Measurements from ENCODE around the gene BTBD18.

The BTBD18 gene

DNA sequence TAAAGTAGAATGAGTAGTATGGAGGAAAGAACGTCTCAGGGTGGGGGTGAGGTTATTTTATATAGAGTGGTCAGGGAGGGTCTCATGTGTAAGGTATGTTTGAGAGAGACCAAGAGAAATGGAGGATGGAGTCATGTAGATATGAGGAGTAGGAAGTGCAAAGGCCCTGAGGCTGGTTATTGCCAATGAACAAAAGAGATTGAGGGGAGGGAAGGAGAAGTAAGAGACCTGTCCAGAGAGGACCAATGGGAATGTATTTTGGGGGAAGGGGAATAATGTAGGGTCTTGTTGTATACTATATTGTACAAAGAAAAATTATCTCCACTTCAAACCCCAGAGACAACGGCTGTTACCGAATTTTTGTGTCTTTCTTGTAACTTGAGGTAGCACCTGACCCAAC is 19.7 kb upstream of the BTBD18 start:
- no peak overlapping the region for H3K4me3 ChIP-seq (ENCODE audit: low read length)
- no peaks in the 10 kb centered on the region for H3K27me3 ChIP-seq (ENCODE audit: control insufficient read depth, insufficient read depth, low read length)
- H3K27ac ChIP-seq (ENCODE audit: low read depth, low read length), result no peak overlapping the region
- H3K4me1 ChIP-seq (ENCODE audit: control insufficient read depth, insufficient read depth, low read length), result peaks cover 18% of the 10 kb centered on the region
- peaks cover 2% of the 10 kb centered on the region for H3K36me3 ChIP-seq (ENCODE audit: control insufficient read depth, insufficient read depth, low read length)
- H3K9ac ChIP-seq (ENCODE audit: low read length), result no peak overlapping the region

DNA sequence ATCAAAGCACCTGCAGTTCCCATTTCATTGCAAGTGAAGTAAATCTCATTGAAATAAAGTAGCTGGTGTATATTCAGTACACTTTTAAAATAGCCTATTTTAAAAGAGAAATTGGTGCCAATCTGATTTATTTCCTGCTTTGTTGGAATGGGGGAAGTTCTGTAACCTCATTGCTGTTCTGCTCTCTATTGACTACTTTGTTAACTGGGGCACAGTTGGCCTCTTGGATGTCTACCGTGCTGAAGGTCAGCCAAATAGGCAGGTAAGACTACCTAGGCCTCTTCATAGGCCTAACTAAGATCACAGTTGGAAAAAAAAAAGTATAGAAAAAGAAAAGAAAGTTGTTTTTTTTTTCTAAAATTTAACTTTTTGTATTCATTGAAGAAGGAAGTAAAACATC is 19.2 kb upstream of the BTBD18 start:
- Histone ChIP-seq H3K9ac (ENCODE audit: low read length) (no peak overlapping the region), H3K27ac (ENCODE audit: low read depth, low read length) (no peak overlapping the region), H3K36me3 (ENCODE audit: control insufficient read depth, insufficient read depth, low read length) (peaks cover 2% of the 10 kb centered on the region), H3K4me1 (ENCODE audit: control insufficient read depth, insufficient read depth, low read length) (peaks cover 15% of the 10 kb centered on the region), H3K27me3 (ENCODE audit: control insufficient read depth, insufficient read depth, low read length) (no peaks in the 10 kb centered on the region), H3K4me3 (ENCODE audit: low read length) (no peak overlapping the region)

DNA sequence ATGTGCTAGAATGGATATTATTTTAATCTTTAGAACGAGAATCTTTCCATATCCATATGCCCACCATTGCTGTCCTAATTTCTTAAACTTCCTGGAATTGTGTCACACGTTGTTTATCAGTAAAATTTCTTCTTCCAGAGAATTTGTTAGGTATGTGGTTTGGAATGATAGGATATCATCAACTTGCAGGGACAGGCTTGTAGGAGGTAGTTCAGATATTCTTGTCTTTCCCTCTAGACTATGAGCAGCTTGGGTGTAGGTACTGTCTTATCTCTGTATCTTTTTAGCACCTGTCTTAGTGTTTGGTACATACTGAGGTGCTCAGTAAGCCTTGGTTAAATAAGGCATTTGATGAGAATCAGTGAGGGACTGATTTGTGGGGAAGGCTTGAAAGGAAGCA is 13.4 kb upstream of the BTBD18 start:
- Histone ChIP-seq H3K27ac (ENCODE audit: low read depth, low read length) (no peak overlapping the region), H3K9ac (ENCODE audit: low read length) (no peak overlapping the region), H3K4me3 (ENCODE audit: low read length) (peak overlapping the region; percentile 93), H3K4me1 (ENCODE audit: control insufficient read depth, insufficient read depth, low read length) (peaks cover 4% of the 10 kb centered on the region), H3K27me3 (ENCODE audit: control insufficient read depth, insufficient read depth, low read length) (no peaks in the 10 kb centered on the region), H3K36me3 (ENCODE audit: control insufficient read depth, insufficient read depth, low read length) (peaks cover 2% of the 10 kb centered on the region)

DNA sequence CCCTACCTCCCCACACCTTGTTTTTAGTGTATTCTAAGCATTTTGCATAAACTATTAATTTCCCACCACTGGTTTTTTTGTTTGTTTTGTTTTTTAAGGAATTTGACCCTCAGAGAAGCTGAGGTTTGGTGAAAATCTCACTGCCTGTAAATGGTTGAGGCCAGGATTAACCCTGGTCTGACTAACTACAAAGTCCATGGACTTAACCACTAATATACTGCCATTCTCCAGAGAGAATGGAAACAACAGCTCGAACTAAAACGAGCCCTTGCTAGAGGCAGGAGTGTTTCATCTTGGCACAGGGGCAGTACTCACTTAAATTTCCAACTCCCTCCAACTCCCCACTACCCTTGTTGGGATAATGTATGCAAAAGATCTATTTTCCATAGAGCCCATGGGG is 12.9 kb upstream of the BTBD18 start:
- peak overlapping the region; percentile 93 for H3K4me3 ChIP-seq (ENCODE audit: low read length)
- H3K9ac ChIP-seq (ENCODE audit: low read length), result no peak overlapping the region
- H3K27me3 ChIP-seq (ENCODE audit: control insufficient read depth, insufficient read depth, low read length), result no peaks in the 10 kb centered on the region
- H3K4me1 ChIP-seq (ENCODE audit: control insufficient read depth, insufficient read depth, low read length), result peaks cover 4% of the 10 kb centered on the region
- H3K27ac ChIP-seq (ENCODE audit: low read depth, low read length), result no peak overlapping the region
- H3K36me3 ChIP-seq (ENCODE audit: control insufficient read depth, insufficient read depth, low read length), result peaks cover 2% of the 10 kb centered on the region

DNA sequence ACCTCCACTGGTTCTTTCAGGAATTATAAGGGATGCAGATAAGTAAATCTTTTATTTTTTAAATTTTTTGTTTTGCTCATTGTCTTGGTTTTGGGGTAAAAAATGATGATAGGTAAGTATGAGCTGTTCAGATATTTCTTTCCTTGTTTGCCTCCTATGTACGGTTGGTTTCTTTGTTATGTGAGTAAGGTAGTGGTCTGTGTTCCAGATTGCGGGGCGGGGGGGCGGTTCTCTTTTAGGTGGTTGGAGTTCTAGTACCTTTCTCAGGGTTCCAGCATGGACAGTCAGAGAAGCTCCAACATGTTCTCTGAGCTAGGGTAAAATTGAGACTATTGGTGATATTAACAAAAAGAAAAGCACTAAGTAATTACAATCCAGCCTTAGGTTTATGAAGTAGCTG is 12.4 kb upstream of the BTBD18 start:
- Histone ChIP-seq H3K4me3 (ENCODE audit: low read length) (peak overlapping the region; percentile 93), H3K9ac (ENCODE audit: low read length) (no peak overlapping the region), H3K36me3 (ENCODE audit: control insufficient read depth, insufficient read depth, low read length) (peaks cover 2% of the 10 kb centered on the region), H3K27me3 (ENCODE audit: control insufficient read depth, insufficient read depth, low read length) (no peaks in the 10 kb centered on the region), H3K27ac (ENCODE audit: low read depth, low read length) (no peak overlapping the region), H3K4me1 (ENCODE audit: control insufficient read depth, insufficient read depth, low read length) (peaks cover 4% of the 10 kb centered on the region)

DNA sequence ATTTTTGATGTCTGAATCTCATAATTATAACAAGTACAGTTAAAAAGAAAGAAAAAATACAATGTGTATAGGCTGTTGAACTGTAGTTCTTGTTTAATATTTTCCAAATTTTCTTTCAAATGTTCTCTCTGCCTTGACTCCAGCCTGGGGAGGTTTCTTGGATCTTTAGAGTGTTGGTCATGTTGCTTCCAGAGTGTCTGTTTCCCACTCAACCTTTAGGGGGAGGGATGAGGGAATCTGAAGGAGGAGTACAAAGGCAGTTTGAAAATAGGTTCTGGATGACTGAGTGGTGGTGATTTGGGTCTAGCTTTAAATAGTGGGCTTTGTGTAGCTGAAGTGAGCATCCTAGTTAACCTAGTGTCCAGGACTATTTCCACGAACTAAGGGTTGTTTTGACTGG is 11.9 kb upstream of the BTBD18 start:
- no peaks in the 10 kb centered on the region for H3K27me3 ChIP-seq (ENCODE audit: control insufficient read depth, insufficient read depth, low read length)
- peak overlapping the region; percentile 98 for H3K27ac ChIP-seq (ENCODE audit: low read depth, low read length)
- peaks cover under 1% of the 10 kb centered on the region for H3K36me3 ChIP-seq (ENCODE audit: control insufficient read depth, insufficient read depth, low read length)
- no peak overlapping the region for H3K9ac ChIP-seq (ENCODE audit: low read length)
- peak overlapping the region; percentile 93 for H3K4me3 ChIP-seq (ENCODE audit: low read length)
- H3K4me1 ChIP-seq (ENCODE audit: control insufficient read depth, insufficient read depth, low read length), result peaks cover 4% of the 10 kb centered on the region

DNA sequence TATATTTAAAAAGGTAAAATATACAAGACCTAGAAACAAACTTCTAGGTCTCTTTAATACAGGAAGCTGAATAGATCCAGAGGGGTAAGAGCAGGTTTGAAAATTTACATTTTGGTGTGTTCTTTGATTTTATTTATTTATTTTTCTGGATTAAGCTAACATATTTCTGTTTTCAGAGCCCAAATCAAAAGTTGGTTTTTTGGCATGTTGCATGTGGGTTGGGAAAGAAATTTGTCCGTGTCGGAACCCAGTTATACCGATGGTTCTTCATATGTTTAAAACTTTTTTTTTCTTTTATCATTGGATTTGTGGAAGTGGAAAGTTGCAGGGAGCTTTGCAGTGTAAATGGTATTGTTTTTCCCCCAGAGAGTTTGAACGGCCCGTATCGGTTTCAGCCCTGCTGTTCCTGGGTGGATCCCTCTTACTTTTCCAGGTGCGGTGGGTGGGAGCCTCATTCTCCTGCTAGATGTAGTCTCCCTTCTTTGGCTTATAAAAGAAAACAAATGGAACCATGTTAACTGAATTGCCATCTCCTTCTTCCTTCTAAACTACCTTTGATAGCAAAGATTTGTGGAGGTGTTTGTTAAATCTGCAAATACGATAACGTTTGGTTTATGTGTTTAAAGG is 10.7 kb upstream of the BTBD18 start:
- Histone ChIP-seq H3K36me3 (ENCODE audit: control insufficient read depth, insufficient read depth, low read length) (no peaks in the 10 kb centered on the region), H3K27me3 (ENCODE audit: control insufficient read depth, insufficient read depth, low read length) (no peaks in the 10 kb centered on the region), H3K4me1 (ENCODE audit: control insufficient read depth, insufficient read depth, low read length) (peaks cover 4% of the 10 kb centered on the region), H3K4me3 (ENCODE audit: low read length) (peak overlapping the region; percentile 93), H3K27ac (ENCODE audit: low read depth, low read length) (peak overlapping the region; percentile 98), H3K9ac (ENCODE audit: low read length) (peak overlapping the region; percentile 73)

DNA sequence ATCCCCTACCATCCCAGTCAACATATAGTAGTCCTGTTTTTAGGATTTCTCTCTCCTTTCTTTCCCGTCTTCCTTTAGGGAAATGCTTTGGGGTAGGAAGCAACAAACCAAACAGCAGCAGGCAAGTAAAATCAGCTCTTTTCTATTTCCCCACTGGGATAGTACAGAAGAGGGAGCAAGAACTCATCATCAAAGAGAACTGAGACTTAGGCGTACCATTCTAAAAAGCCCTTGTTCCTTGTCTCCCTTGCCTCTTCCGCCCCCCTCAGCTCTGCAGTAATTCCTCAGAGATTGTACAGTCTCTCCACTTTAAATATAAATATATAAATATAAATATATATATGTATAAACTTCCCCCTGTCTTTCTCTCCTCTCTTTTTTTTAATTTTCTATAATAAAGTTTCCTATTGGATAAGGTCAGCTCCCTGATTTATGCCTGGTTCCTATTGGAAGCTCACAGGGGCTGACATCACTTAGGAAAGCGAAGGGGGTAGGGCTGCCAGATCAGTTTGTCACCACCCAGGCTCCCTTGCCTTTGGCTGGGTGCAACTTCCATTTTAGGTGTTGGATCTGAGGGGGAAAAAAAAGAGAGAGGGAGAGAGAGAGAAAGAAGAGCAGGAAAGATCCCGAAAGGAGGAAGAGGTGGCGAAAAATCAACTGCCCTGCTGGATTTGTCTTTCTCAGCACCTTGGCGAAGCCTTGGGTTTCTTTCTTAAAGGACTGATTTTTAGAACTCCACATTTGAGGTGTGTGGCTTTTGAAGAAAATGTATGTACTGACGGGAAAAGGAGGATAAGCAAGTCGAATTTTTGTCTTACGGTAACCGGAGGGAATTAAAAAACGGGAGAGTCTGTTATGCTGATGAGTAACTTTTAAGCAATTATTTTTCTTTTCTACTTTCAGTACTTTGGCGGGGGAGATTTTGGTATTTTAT is 9.9 kb upstream of the BTBD18 start, which contains the start of gene CTNND1:
TSS of gene CTNND1 (plus strand) at position 502 of the 934 bp plus-strand sequence. CDS start 29,677 bp downstream, outside the sequence.
- peak within 1 kb of the TSS; percentile 93 for H3K4me3 ChIP-seq (ENCODE audit: low read length)
- no peaks in the 10 kb centered on the region for H3K27me3 ChIP-seq (ENCODE audit: control insufficient read depth, insufficient read depth, low read length)
- peaks cover 4% of the 10 kb centered on the region for H3K4me1 ChIP-seq (ENCODE audit: control insufficient read depth, insufficient read depth, low read length)
- H3K9ac ChIP-seq (ENCODE audit: low read length), result peak within 1 kb of the TSS; percentile 73
- H3K36me3 ChIP-seq (ENCODE audit: control insufficient read depth, insufficient read depth, low read length), result no peaks in the 10 kb centered on the region
- peak within 1 kb of the TSS; percentile 98 for H3K27ac ChIP-seq (ENCODE audit: low read depth, low read length)

DNA sequence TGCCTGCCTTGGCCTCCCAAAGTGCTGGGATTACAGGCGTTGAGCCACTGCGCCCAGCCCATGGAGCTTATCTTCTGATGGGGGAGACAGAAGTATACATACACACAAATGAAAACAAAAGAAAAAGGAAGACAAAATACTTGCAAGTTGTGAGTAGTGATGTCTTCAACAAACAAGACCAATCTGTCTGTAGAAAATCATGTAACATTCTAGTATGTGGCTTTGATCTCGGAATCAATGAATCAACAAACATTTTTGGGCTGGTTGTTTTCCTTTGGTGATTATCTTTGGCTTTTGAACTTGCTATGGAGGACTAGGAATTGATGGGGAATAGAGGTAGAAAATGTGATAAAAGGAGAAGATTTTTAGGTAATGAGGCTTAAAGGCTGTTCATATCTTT is 6.6 kb upstream of the BTBD18 start:
- no peaks in the 10 kb centered on the region for H3K36me3 ChIP-seq (ENCODE audit: control insufficient read depth, insufficient read depth, low read length)
- H3K27me3 ChIP-seq (ENCODE audit: control insufficient read depth, insufficient read depth, low read length), result no peaks in the 10 kb centered on the region
- H3K4me1 ChIP-seq (ENCODE audit: control insufficient read depth, insufficient read depth, low read length), result no peaks in the 10 kb centered on the region
- no peak overlapping the region for H3K27ac ChIP-seq (ENCODE audit: low read depth, low read length)
- no peak overlapping the region for H3K4me3 ChIP-seq (ENCODE audit: low read length)
- no peak overlapping the region for H3K9ac ChIP-seq (ENCODE audit: low read length)

DNA sequence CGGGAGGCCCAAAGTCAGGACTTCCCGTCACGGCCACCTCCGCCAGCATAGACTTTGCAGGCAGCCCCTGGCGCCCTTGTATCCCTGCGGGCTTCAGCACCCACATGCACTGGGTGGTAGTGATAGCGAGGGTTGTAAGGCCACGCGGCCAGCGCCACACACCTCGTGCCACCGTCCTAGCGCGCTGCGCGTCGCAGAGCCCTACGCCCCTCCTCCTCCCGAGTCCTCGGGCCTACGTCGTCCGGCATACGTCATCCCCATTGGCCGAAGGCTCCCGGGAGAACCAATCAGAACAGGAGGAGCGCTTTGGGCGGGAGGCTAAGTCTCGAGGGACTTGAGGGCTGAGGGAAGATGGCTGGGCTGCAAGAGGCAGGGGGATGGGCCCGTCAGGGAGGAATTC is 1.3 kb upstream of the BTBD18 start:
- no peak overlapping the region for H3K9ac ChIP-seq (ENCODE audit: low read length)
- H3K27me3 ChIP-seq (ENCODE audit: control insufficient read depth, insufficient read depth, low read length), result no peaks in the 10 kb centered on the region
- no peak overlapping the region for H3K27ac ChIP-seq (ENCODE audit: low read depth, low read length)

DNA sequence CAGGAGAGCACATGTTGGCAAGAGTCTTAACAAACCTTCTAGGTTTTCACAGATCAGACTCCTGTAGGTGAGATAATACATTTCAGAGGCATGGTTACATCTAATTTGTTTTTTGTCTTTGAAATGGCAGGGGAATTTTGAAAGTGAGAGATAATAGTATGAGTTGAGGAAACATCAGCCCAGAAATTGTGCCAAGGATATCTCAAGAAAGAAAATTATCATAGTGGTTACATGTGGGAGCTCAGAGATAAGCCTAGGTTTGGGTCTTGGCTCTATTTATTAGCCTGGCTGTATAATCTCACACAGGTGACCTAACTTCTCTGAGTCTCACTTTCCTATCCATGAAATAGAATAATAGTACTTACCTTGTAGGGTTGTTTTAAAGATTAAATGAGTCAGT is 443 bp downstream of the BTBD18 start:
- Histone ChIP-seq H3K27ac (ENCODE audit: low read depth, low read length) (no peak overlapping the region), H3K27me3 (ENCODE audit: control insufficient read depth, insufficient read depth, low read length) (no peaks in the 10 kb centered on the region), H3K4me3 (ENCODE audit: low read length) (no peak overlapping the region), H3K9ac (ENCODE audit: low read length) (no peak overlapping the region), H3K4me1 (ENCODE audit: control insufficient read depth, insufficient read depth, low read length) (no peaks in the 10 kb centered on the region), H3K36me3 (ENCODE audit: control insufficient read depth, insufficient read depth, low read length) (no peaks in the 10 kb centered on the region)

More for the DNA sequence above, 1.3 kb upstream of the BTBD18 start:
- H3K36me3 ChIP-seq (ENCODE audit: control insufficient read depth, insufficient read depth, low read length), result no peaks in the 10 kb centered on the region
- H3K4me3 ChIP-seq (ENCODE audit: low read length), result no peak overlapping the region
- no peaks in the 10 kb centered on the region for H3K4me1 ChIP-seq (ENCODE audit: control insufficient read depth, insufficient read depth, low read length)

DNA sequence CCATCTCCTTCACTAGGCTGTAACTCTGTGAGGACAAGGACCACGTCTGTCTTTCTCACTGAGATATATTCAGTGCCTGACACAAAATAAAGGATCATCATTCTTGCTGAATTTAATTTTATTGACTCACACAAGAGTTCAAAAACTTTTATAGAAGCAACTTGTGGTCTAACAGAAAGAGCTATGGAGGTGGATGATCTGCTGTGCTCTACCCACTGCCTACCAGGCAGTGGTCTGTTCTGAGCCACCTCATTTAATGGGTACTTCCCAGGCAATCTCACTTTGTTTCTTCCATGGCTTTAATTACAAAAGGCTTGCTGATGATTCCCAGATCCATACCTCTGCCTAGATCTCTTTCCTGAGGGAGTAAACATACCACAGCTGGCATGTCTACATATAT is 4.7 kb downstream of the BTBD18 start:
- no peak overlapping the region for H3K27ac ChIP-seq (ENCODE audit: low read depth, low read length)
- peaks cover 8% of the 10 kb centered on the region for H3K36me3 ChIP-seq (ENCODE audit: control insufficient read depth, insufficient read depth, low read length)
- H3K27me3 ChIP-seq (ENCODE audit: control insufficient read depth, insufficient read depth, low read length), result no peaks in the 10 kb centered on the region
- H3K4me3 ChIP-seq (ENCODE audit: low read length), result no peak overlapping the region
- peaks cover 9% of the 10 kb centered on the region for H3K4me1 ChIP-seq (ENCODE audit: control insufficient read depth, insufficient read depth, low read length)
- H3K9ac ChIP-seq (ENCODE audit: low read length), result no peak overlapping the region

Data from rectal smooth muscle tissue (tissue), 1 donor.